Urothelium cell line (cell line): ENCODE results near the gene PEX13.

Source experiments
- DNase-seq: peaks from one replicate; pipeline ENCODE4 v3.0.0; 2011; ENCODE audit warnings: low spot score, mixed read lengths
- FAIRE-seq: peaks from 2 replicates; lab custom pipeline; 2011; peaks lifted over from hg19 to GRCh38; lab: Jason Lieb, UNC

The PEX13 gene

DNA sequence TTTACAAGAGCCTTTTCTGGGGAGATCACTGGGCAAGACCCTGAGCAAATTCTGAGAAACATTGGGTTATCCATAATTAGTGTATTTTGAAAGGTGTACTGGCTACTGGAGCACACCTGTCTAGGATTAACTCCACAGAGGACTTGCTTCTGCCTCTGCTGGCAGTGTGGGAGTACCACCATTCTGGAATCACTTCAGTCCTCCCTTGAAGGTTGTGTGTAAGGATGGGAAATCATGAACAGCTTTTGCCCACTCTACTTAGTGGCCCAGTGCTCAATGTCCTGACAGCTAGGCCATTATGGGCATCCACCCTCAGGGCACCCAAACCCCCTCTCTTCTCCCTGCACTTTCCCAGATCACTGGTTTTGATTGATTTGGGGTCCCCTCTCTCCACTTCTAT, 40.0 kb downstream of the PEX13 start:
- DNase-seq, result no peak
- FAIRE-seq, result no peak

DNA sequence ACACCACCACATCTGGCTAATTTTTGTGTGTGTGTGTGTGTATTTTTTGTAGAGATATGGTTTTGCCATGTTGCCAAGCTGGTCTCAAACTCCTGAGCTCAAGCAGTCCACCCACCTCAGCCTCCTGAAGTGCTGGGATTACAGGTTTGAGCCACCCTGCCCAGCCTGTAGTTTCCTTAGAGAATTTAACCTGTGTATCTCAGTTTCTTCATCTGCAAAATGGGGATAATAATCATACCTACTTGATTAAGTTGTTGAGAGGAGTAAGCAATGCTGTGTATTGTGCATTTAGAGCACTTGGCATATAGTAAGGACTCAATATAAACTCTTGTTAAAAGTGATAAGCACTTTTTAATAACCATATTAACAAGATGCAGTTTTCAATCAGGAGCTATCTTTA, 41.9 kb downstream of the PEX13 start:
- FAIRE-seq (no peak), DNase-seq (no peak)

DNA sequence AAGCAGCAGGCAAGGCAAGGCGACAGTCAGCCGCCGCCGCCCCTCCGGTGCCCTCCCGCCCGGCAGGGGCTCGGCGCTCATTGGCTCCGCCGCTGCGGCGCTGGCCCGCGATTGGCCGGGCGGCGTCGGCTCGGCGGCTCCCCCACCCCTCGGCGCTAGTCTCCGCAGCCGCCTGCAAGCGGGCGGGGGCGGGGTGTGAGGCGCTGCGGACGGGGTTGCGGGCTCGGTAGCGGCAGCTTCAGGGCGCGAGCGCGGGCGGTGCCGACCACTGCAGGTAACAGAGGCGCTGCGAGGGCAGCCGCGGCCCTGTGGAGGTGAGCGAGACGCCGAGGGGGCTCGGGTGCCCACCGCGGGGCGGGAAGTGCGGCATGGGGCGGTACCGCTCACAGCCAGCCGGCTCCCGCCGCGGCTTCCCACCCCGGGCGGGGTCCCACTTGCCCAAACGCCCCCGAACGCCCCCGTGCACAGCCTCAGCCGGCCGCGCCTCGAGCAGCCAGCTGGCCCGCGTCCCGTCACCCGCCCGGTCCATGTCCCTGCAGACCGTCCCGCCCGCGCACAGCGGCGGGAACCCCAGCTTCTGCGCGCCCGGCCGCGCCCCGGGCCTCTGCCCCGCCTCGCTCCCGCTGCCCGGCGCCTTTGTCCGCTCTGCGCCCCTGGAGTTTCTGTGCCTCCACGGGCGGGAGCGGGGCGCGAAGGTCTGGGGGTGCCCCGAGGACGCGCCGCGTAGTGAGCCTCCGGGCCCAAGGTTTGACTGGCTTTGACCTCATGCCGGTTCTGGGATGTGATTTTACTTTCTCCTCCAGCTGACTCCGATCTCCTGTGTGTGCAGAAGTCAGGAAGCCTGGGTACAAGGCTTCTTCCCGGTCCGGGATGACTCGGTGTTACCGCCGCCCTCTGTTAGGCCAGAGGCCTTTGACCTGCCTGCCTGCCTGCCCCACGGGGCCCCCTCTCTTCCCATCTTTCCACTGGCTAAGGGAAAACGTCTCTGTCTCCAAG, 48.5 kb downstream of the PEX13 start, which contains the start of gene SANBR:
Gene SANBR (plus strand): TSS at position 158 of the 996 bp plus-strand sequence. CDS start 4,480 bp downstream, outside the sequence.
- FAIRE-seq, result peak; percentile 76
- peak; percentile 98 for DNase-seq

DNA sequence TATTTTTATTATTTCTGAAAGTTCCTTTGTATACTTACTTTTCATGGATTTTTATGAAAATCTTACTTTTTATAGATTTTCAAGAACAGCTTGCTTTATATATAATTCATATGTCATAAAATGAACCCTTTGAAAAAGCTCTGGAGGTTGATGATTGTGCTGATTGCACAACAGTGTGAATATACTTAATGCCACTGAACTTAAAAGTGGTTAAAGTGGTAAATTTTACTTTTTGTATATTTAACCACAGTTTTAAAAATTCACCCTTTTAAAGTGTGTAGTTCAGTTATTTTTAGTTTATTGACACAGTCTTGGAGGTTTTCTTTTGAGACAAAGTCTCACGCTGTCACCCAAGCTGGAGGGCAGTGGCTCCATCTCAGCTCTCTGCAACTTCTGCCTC, 56.6 kb downstream of the PEX13 start:
- FAIRE-seq (no peak), DNase-seq (no peak)

DNA sequence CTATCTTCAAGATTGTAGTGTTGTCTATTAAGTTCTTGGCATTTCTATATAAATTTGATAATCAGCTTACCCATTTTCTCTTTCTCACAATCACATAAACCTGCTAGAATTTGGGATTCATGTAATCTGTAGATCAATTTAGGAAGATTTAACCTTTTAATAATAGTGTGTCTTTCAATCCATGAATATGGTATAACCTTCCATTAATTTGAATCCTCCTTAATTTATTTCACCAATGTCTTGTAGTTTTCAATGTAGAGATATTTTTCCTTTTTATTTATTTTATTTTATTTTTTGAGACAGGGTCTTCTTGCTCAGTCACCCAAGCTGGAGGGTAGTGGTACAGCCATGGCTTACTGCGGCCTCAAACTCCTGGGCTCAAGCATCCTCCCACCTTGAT, 68.4 kb downstream of the PEX13 start:
- FAIRE-seq (no peak), DNase-seq (no peak)

DNA sequence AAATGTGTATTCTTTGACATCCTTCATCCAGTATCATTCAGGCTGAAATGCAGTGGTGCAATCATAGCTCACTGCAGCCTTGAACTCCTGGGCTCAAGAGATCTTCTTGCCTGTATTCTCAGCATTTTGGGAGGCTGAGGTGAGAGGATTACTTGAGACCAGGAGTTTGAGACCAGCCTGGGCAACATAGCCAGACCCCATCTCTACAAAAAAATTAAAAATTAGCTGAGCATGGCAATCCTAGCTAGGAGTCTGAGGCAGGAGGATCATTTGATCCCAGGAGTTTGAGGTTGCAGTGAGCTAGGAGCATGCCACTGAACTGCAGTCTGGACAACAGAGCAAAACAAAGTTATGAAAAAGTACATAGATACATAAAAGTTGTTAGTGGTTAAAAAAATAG, 72.3 kb downstream of the PEX13 start:
- no peak for FAIRE-seq
- no peak for DNase-seq

DNA sequence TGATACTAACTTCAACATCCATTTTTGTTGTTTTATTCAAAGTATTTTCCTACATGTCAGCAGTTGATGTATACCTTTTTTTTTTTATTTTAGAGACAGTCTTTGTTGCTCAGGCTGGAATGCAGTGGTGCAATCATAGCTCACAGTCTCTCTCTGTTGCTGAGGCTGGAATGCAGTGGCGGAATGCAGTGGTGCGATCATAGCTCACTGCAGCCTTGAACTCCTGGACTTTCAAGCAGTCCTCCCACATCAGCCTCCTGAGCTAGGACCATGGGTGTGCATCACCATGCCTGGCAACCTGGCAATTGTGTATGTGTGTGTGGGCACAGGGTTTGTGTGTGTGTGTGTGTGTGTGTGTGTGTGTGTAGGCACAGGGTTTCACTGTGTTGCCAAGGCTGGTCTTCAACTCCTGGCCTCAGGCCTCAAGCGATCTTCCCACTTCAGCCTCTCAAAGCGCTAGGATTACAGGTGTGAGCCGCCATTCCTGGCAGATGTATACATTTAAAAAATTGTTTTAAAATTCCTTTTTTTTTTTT, 72.9 kb downstream of the PEX13 start:
- FAIRE-seq, result peak; percentile 93

DNA sequence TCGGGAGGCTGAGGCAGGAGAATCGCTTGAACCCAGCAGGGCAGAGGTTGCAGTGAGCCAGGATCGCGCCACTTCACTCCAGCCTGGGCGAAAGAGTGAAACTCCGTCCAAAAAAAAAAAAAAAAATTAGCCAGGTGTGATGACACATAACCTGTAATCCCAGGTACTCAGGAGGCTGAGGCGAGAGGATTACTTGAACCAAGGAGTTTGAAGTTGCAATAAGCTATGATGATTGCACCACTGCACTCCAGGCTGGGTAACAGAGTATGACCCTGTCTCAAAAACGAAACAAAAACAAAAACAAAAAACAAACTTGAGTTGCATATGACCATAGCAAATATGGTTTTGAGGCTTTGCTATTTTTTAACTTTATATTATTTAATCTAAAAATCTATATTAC, 74.0 kb downstream of the PEX13 start:
- no peak for FAIRE-seq

More for the DNA sequence above, 72.9 kb downstream of the PEX13 start:
- DNase-seq, result no peak

DNA sequence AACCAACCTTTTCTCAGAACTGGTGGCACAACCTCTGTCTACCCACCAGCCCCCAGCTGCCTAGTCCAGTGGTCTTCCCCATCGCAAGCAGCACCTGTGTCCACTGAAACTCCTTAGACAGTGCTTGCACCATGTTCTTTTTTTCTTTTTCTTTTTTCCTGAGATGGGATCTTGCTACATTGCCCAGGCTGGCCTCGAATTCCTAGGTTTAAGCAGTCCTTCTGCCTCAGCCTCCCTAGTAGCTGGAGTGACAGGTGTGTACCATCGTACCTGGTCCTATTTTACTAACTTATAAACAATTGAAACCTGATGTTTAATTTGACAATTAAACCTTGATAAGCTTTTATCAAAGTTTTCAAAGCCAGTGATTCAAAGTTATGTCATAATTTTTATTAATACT, 78.9 kb downstream of the PEX13 start:
- FAIRE-seq (no peak), DNase-seq (no peak)

More for the DNA sequence above, 74.0 kb downstream of the PEX13 start:
- no peak for DNase-seq

DNA sequence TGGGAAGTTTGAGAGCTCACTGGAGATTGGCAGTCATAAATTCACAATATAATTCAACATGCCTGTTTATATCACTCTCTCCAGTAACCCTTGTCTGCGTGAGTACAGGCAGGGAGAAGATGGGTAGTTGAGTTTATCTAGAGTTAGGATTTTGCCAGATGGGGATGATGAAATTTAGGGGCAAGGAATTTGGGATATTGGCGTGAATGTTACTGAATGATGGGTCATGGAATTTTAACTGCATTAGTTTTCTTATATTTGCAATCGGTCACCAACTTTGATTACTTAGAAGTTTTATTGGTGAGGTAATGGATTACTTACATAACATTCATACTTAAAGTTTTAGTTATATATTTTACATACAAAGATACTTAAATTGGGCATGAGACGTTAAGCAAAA, 83.3 kb downstream of the PEX13 start:
- FAIRE-seq, result no peak
- no peak for DNase-seq
